CD4-positive, alpha-beta T cell treated with Interleukin-17A for 4 hours (primary cell): ENCODE measurements around the gene MPZL1.
A peak's percentile ranks its signal among the peaks of the same experiment; 100 is the strongest.
"Not testable (repeated sequence)": the region's sequence is repeated elsewhere in the genome, so short reads cannot be mapped to it uniquely, and the experiment has no call there.

Experiments
- DNase-seq: peaks from one replicate; pipeline ENCODE4 v3.0.0-alpha.2; 2020; ENCODE audit warnings: mixed read lengths

MPZL1 gene

GRCh38 chr1:167819849-167820683 is 98.3 kb downstream of the MPZL1 start:
- DNase-seq, result peak; percentile 33

- DNase-seq, result no peak
Measured at GRCh38 chr1:167820684-167821355, 99.0 kb downstream of the MPZL1 start.

DNA sequence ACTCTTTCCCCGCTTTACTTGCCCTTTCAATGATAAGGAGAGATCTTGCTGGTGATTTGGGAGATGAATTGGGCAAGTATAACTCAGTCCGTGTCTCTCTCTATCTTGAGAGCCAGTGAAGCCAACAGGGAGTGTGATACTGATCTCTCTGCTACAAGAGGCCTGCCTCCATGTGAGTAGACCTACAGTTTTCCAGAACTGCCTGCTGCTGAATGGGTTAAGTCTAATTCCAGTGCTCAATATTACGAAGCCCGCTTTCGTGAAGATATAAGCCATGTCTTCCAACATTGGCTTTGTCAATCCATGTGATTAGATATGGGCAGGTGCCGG is 99.5 kb downstream of the MPZL1 start:
- no peak for DNase-seq

DNA sequence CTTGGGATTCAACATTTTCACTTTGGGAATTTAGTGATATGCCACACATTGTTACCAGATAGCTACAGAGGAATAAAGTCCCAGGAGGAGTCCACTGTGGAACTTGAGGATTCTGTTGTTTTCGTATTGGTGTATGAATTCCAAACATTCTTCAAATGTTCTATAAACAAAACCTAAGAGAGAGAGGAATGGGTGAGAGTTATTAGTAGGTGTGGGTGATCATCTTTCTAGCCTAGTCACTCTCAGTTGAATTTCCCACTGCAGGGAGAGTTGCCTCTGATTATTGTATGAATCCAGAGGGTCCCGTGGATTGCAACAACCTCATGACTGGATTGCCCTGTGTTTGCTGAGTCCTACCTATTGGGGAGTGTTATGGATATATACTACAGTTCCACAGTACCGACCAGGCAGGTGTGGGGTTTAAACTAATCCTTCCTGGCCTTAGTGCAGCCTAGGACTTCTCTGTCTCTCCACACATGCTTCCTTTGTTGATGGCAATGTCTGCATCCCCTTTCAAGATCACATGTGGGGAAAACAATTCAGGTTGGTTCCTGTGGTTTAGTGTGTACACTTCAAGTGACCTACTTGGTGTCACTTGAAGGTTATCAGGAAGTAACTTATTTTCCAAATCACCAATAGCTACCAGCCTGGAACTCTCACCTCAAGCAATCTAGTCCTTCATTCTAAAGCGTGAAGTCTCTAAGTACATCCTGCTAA is 100.3 kb downstream of the MPZL1 start:
- no peak for DNase-seq

GRCh38 chr1:167824163-167824794 is 102.5 kb downstream of the MPZL1 start:
- no peak for DNase-seq

DNA sequence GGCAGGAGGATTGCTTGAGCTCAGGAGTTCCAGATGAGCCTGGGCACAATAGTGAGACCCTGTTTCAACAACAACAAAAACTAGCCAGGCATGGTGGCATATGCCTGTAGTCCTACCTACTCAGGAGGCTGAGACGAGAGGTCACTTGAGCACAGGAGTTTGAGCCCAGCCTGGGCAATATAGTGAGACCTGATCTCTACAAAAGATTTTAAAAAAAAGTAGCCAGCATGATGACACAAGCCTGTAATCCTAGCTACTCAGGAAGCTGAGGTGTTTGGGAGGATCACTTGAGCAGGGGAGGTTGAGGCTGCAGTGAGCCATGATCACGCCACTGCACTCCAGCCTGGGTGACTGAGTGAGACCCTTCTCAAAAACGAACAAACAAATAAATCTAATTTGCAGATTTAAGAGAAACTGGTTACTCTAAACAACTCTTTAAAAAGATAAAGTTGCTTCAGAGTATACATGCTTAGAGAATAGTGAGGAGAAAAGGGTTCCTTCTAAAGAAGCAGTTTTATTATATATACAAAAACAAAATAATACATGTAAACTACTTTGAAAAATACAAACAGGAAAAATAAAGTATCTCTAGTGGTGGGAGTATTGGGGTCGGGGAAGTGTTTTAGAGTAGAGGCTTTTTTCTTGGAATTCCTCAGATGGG is 103.8 kb downstream of the MPZL1 start:
- DNase-seq, result no peak

DNA sequence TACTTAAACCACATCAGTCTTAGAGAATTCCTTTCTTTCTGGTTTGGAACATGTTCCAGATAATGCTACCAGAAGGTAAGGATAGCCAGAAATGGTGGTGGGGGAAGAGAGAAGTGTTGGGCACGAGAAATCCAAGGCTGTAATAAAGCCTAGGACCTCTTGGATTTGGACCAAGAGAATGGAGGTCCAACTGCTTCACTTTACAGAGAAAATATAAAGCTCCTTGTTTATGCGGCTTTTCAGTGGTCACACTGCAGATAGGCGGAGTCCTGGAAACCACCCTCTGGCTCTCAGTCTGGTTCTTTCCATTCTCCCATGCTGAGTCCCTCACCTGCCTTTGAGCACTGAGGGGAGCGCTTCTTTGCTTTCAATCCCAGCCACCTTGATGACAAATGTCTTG is 104.3 kb downstream of the MPZL1 start:
- no peak for DNase-seq

GRCh38 chr1:167829868-167830267 is 108.1 kb downstream of the MPZL1 start:
- no peak for DNase-seq

GRCh38 chr1:167830668-167831067 is 108.9 kb downstream of the MPZL1 start:
- DNase-seq, result not testable (repeated sequence)

- DNase-seq, result no peak
Measured at GRCh38 chr1:167832693-167833092, 110.9 kb downstream of the MPZL1 start.

GRCh38 chr1:167833904-167834303 is 112.1 kb downstream of the MPZL1 start:
- DNase-seq, result no peak

- DNase-seq, result no peak
Measured at GRCh38 chr1:167836197-167836596, 114.4 kb downstream of the MPZL1 start.

DNA sequence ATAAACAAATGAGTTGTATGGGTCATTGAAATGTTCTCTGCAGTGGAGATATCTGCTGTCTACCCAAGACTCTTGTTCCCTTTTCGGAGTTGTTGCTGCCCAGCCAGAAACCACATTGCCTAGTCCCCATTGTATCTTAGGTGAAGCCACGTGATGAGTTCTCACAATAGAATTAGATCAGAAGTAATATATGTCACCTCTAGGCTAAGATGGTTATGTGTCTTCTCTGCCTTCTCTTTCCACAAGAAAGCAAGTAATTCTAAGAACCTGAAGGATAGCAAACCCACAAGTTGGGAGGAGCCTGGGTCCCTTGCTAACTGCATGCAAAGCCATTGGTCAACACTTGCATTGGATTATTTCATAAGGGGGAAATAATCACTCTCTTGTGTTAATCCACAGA is 115.5 kb downstream of the MPZL1 start:
- no peak for DNase-seq

DNA sequence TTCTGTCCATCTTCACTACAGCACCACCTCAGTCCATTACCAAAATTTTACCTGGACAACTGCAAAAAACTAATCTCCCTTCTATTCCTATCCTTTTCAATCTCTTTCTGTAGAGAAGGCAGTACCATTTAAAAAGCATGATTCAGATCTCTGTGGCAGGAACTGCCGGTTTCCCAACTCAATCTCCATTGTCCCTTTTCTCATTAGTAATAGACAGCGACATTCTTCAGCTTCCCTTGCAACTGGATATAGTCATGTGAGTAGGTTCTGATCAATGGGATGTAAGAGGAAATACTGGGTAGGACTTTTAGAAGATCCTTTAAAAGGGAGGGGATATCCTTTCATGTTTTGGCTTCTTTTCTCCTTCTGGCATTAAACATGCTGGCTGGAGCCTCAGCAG is 117.2 kb downstream of the MPZL1 start:
- DNase-seq, result no peak
